OCI-LY3 (cell line): ENCODE data around the gene MAML2.

Experiments used
- EZH2phosphoT487 ChIP-seq: fragments of 200-600 bp; shearing (Covaris generic); IDR thresholded peaks from 2 replicates; pipeline ENCODE4 v1.6.1; 2018; ENCODE audit warnings: antibody characterized with exemption, mixed run types, low read depth
- TF ChIP-seq, protein P1 (sequence below): fragments of 200-600, 300-600 bp; sonication (generic); IDR thresholded peaks from 2 replicates; pipeline ENCODE4 v1.5.1; 2014; ENCODE audit warnings: antibody characterized with exemption, low read length, low read depth

DNA sequence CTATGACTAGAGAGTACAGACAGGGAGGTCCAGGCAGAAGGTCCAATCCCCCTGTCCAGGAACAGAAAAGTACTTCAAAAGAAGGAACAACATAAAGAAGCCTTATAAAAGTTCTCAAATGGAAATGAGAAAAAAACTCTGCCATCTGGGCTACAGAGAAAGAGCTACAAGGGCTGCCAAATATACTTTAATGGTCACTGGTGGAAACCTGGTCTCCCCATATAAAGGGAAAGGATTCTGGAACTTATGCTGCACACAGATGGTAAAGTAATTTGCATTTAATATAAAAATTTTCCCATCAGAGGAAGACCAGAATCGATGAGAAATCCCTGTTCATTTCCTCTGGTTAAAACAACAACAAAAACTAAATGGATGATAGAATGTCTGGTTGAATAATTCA is 299.7 kb downstream of the MAML2 start:
- TF ChIP-seq, protein P1, sequence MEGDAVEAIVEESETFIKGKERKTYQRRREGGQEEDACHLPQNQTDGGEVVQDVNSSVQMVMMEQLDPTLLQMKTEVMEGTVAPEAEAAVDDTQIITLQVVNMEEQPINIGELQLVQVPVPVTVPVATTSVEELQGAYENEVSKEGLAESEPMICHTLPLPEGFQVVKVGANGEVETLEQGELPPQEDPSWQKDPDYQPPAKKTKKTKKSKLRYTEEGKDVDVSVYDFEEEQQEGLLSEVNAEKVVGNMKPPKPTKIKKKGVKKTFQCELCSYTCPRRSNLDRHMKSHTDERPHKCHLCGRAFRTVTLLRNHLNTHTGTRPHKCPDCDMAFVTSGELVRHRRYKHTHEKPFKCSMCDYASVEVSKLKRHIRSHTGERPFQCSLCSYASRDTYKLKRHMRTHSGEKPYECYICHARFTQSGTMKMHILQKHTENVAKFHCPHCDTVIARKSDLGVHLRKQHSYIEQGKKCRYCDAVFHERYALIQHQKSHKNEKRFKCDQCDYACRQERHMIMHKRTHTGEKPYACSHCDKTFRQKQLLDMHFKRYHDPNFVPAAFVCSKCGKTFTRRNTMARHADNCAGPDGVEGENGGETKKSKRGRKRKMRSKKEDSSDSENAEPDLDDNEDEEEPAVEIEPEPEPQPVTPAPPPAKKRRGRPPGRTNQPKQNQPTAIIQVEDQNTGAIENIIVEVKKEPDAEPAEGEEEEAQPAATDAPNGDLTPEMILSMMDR: no peak
- no peak for TF ChIP-seq EZH2phosphoT487
